HepG2 (cell line): ENCODE measurements around the gene ZNF883. TPM values are rescaled to one million over a fixed set of nuclear protein-coding genes. Genes with fewer than 3 reads are reported as not detected.

ENCODE experiments used
- ATF1 ChIP-seq: IDR thresholded peaks from 2 replicates; pipeline ENCODE4 v1.6.1; 2016; ENCODE audit warnings: mild to moderate bottlenecking, control low read depth
- CBX2 ChIP-seq, 2 experiments: fragments of 200-600 bp in 1 of 2; sonication (generic); formaldehyde crosslinking in 1 of 2; IDR thresholded peaks; 2 replicates each; pipeline versions ENCODE4 v1.7.0 to v1.8.1; 2018 to 2022; ENCODE audit warnings: low read depth in 2 of 2, low read length in 1 of 2, mild to moderate bottlenecking in 1 of 2, missing genetic modification reagents in 1 of 2
- CC2D1A ChIP-seq: sonication (generic); formaldehyde crosslinking; IDR thresholded peaks from 2 replicates; pipeline ENCODE4 v1.8.1; 2023; ENCODE audit warnings: mild to moderate bottlenecking, missing genetic modification reagents
- ETV5 ChIP-seq: IDR thresholded peaks from 2 replicates; pipeline ENCODE4 v1.6.1; 2018; ENCODE audit warnings: missing biosample characterization, missing genetic modification reagents, inconsistent platforms, borderline replicate concordance
- FOXJ3 ChIP-seq: sonication (generic); formaldehyde crosslinking; IDR thresholded peaks from 2 replicates; pipeline ENCODE4 v1.4.0; 2020; ENCODE audit warnings: missing genetic modification reagents, mild to moderate bottlenecking, borderline replicate concordance
- GPN1 ChIP-seq: sonication (generic); formaldehyde crosslinking; IDR thresholded peaks from 2 replicates; pipeline ENCODE4 v1.5.1; 2020; ENCODE audit warnings: missing genetic modification reagents, borderline replicate concordance
- HOXA7 ChIP-seq: sonication (generic); formaldehyde crosslinking; IDR thresholded peaks from 2 replicates; pipeline ENCODE4 v1.8.1; 2022; ENCODE audit warnings: mild to moderate bottlenecking, missing genetic modification reagents, moderate library complexity
- ONECUT2 ChIP-seq: sonication (generic); formaldehyde crosslinking; IDR thresholded peaks from 2 replicates; pipeline ENCODE4 v1.4.0; 2020; ENCODE audit warnings: missing genetic modification reagents
- RXRA ChIP-seq: sonication (generic); formaldehyde crosslinking; IDR thresholded peaks from 2 replicates; pipeline ENCODE4 v1.5.1; 2020; ENCODE audit warnings: missing genetic modification reagents
- SAFB2 ChIP-seq: sonication (generic); formaldehyde crosslinking; IDR thresholded peaks from 2 replicates; pipeline ENCODE4 v1.5.1; 2020; ENCODE audit warnings: missing genetic modification reagents, low read depth, mild to moderate bottlenecking, borderline replicate concordance
- SUZ12 ChIP-seq: fragments of 150-350 bp; IDR thresholded peaks from 2 replicates; pipeline ENCODE4 v1.6.1; 2014; ENCODE audit warnings: low read depth, low read length
- THYN1 ChIP-seq: sonication (generic); formaldehyde crosslinking; IDR thresholded peaks from 2 replicates; pipeline ENCODE4 v1.8.1; 2023; ENCODE audit warnings: low read depth, mild to moderate bottlenecking, moderate library complexity, missing genetic modification reagents, borderline replicate concordance
- TIGD3 ChIP-seq: sonication (generic); formaldehyde crosslinking; IDR thresholded peaks from 2 replicates; pipeline ENCODE4 v1.5.1; 2020; ENCODE audit warnings: mild to moderate bottlenecking, missing genetic modification reagents, borderline replicate concordance
- USF2 ChIP-seq, 2 experiments: sonication (generic) in 1 of 2; formaldehyde crosslinking in 1 of 2; IDR thresholded peaks; 2 replicates each; pipeline versions ENCODE4 v1.5.1 to v1.6.1; 2011 to 2020; ENCODE audit warnings: borderline replicate concordance in 1 of 2, low read depth in 1 of 2, low read length in 1 of 2, mild to moderate bottlenecking in 1 of 2, missing genetic modification reagents in 1 of 2, moderate library complexity in 1 of 2
- YEATS2 ChIP-seq: sonication (generic); formaldehyde crosslinking; IDR thresholded peaks from 2 replicates; pipeline ENCODE4 v1.4.0; 2020; ENCODE audit warnings: missing genetic modification reagents, borderline replicate concordance
- ZBTB44 ChIP-seq: sonication (generic); formaldehyde crosslinking; IDR thresholded peaks from 2 replicates; pipeline ENCODE4 v1.4.0; 2020; ENCODE audit warnings: missing genetic modification reagents
- ZFP41 ChIP-seq: sonication (generic); formaldehyde crosslinking; IDR thresholded peaks from 2 replicates; pipeline ENCODE4 v1.4.0; 2020; ENCODE audit warnings: mild to moderate bottlenecking, missing genetic modification reagents, borderline replicate concordance
- ZNF547 ChIP-seq: sonication (generic); formaldehyde crosslinking; IDR thresholded peaks from 2 replicates; pipeline ENCODE4 v1.5.1; 2020; ENCODE audit warnings: mild to moderate bottlenecking, missing genetic modification reagents
- ZNF615 ChIP-seq: sonication (generic); formaldehyde crosslinking; IDR thresholded peaks from 2 replicates; pipeline ENCODE4 v1.5.0; 2020; ENCODE audit warnings: mild to moderate bottlenecking, missing genetic modification reagents, borderline replicate concordance
- ZSCAN25 ChIP-seq: sonication (generic); formaldehyde crosslinking; IDR thresholded peaks from 2 replicates; pipeline ENCODE4 v1.8.0; 2022; ENCODE audit warnings: mild to moderate bottlenecking, missing genetic modification reagents
- polyA plus RNA-seq, 8 experiments: library from polyadenylated mRNA; depleted of rRNA in 3 of 8; stranded (reverse) in 7 of 8; unstranded in 1 of 8; fragments of >200 nt; fragmentation: Illumina TruSeq in 4 of 8; extraction: Trizol in 4 of 8; gene quantifications; 2 replicates each; pipeline versions ENCODE4 v1.2.1 to v1.2.3, GENCODE V29; 2011 to 2016; ENCODE audit warnings: low read depth in 4 of 8, missing spikeins in 1 of 8, mixed read lengths in 1 of 8; ENCODE audit not compliant: insufficient read depth in 1 of 8
- total RNA-seq, 5 experiments: library from RNA; depleted of rRNA; stranded (reverse); fragments of >200 nt; fragmentation: Illumina TruSeq; extraction: Trizol; gene quantifications; 2 replicates each; pipeline ENCODE4 v1.2.3, GENCODE V29; 2016; ENCODE audit warnings: low read depth in 1 of 5
- TF ChIP-seq, protein P1 (sequence below): sonication (generic); formaldehyde crosslinking; IDR thresholded peaks from 2 replicates; pipeline ENCODE4 v1.9.0; 2021; ENCODE audit warnings: missing genetic modification reagents, mild to moderate bottlenecking, borderline replicate concordance
- TF ChIP-seq, protein P2 (sequence below): sonication (generic); formaldehyde crosslinking; IDR thresholded peaks from 2 replicates; pipeline ENCODE4 v1.5.0; 2020; ENCODE audit warnings: missing genetic modification reagents

The ZNF883 gene
- total and polyA plus RNA-seq, 2 of the 13 experiments (the other 11 are each of a cell fraction or from before 2014, with no cell fraction given): 5.3 to 10.0 TPM

- no peak for TF ChIP-seq ZBTB44 (CRISPR knock-in tag)
- TF ChIP-seq, protein P1, sequence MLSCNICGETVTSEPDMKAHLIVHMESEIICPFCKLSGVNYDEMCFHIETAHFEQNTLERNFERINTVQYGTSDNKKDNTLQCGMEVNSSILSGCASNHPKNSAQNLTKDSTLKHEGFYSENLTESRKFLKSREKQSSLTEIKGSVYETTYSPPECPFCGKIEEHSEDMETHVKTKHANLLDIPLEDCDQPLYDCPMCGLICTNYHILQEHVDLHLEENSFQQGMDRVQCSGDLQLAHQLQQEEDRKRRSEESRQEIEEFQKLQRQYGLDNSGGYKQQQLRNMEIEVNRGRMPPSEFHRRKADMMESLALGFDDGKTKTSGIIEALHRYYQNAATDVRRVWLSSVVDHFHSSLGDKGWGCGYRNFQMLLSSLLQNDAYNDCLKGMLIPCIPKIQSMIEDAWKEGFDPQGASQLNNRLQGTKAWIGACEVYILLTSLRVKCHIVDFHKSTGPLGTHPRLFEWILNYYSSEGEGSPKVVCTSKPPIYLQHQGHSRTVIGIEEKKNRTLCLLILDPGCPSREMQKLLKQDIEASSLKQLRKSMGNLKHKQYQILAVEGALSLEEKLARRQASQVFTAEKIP (CRISPR knock-in tag): no peak
- no peak for TF ChIP-seq USF2 (IDR thresholded peaks at IDR 0.05; ENCODE audit: low read depth, low read length)
- no peak for TF ChIP-seq USF2 (CRISPR knock-in tag; IDR thresholded peaks at IDR 0.05; ENCODE audit: borderline replicate concordance)
- 0 out of 2 replicates have a peak, but pooled peaks have one; percentile 36 for TF ChIP-seq RXRA (CRISPR knock-in tag)
- no peak for TF ChIP-seq SAFB2 (CRISPR knock-in tag)
- no peak for TF ChIP-seq THYN1 (CRISPR knock-in tag)
- TF ChIP-seq TIGD3 (CRISPR knock-in tag): no peak
- TF ChIP-seq HOXA7 (CRISPR knock-in tag): no peak
- TF ChIP-seq CC2D1A: no peak
- no peak for TF ChIP-seq CBX2 (IDR thresholded peaks at IDR 0.05; ENCODE audit: low read depth, low read length)
- no peak for TF ChIP-seq CBX2 (CRISPR knock-in tag; IDR thresholded peaks at IDR 0.05; ENCODE audit: low read depth)
- TF ChIP-seq, protein P2, sequence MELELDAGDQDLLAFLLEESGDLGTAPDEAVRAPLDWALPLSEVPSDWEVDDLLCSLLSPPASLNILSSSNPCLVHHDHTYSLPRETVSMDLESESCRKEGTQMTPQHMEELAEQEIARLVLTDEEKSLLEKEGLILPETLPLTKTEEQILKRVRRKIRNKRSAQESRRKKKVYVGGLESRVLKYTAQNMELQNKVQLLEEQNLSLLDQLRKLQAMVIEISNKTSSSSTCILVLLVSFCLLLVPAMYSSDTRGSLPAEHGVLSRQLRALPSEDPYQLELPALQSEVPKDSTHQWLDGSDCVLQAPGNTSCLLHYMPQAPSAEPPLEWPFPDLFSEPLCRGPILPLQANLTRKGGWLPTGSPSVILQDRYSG (CRISPR knock-in tag): no peak
- TF ChIP-seq ZNF615 (CRISPR knock-in tag): no peak
- TF ChIP-seq GPN1 (CRISPR knock-in tag): no peak
- TF ChIP-seq ZSCAN25 (CRISPR knock-in tag): no peak
- TF ChIP-seq ATF1 (CRISPR knock-in tag): peak; percentile 42
- TF ChIP-seq SUZ12: peak; percentile 42; the same call in 1 of the 2 replicates
- no peak for TF ChIP-seq ZFP41 (CRISPR knock-in tag)
- no peak for TF ChIP-seq ETV5 (CRISPR knock-in tag)
- no peak for TF ChIP-seq ONECUT2
- TF ChIP-seq ZNF547 (CRISPR knock-in tag): 0 out of 2 replicates have a peak, but pooled peaks have one; percentile 44
- peak; percentile 50; the same call in 1 of the 2 replicates for TF ChIP-seq YEATS2 (CRISPR knock-in tag)
- peak; percentile 54; the same call in 1 of the 2 replicates for TF ChIP-seq FOXJ3
These were observed at the start of gene ZNF883 (continued) for GRCh38 chr9:113011911-113012381.
